Muscle of back (tissue), 13 donors: ENCODE data around the gene NUAK2. TPM values are rescaled to one million over a fixed set of nuclear protein-coding genes. Genes with fewer than 3 reads are reported as not detected.
A peak's percentile ranks its signal among the peaks of the same experiment; 100 is the strongest.
"Not testable (repeated sequence)": the region's sequence is repeated elsewhere in the genome, so short reads cannot be mapped to it uniquely, and the experiment has no call there.

Source experiments
- DNase-seq, 3 donors: peaks; one replicate each; pipeline versions ENCODE4 v3.0.0 to v3.0.0-alpha.2; 2013
- long read RNA-seq, 9 donors: transcript quantifications; one replicate each; lab custom pipeline, GENCODE V29; 2026
- polyA plus RNA-seq, 10 donors: library from polyadenylated mRNA; unstranded; fragments of 120-200 nt; gene quantifications; one replicate each; pipeline ENCODE4 v1.2.1, GENCODE V29; 2013; ENCODE audit not compliant: insufficient read length in 10 of 10

Gene NUAK2
- 1 to 10 TPM in 1 of 10 donors, under 1 TPM in 9; 0.28 to 1.2 (median 0.65) TPM for polyA plus RNA-seq
- long read RNA-seq, donor 1, result 0 reads
- long read RNA-seq, donor 2, result 0 reads
- long read RNA-seq, donor 3, result 0 reads
- long read RNA-seq, donor 4, result 0 reads
- long read RNA-seq, donor 5, partial matches to known transcripts, result 0 of 1 reads
- long read RNA-seq, donor 5, other reads (novel, unspliced or antisense), result 0 of 1 reads
- long read RNA-seq, donor 6, result 0 reads
- long read RNA-seq, donor 7, result 0 reads
- long read RNA-seq, donor 8, result 0 reads
- long read RNA-seq, donor 9, result 0 reads

DNA sequence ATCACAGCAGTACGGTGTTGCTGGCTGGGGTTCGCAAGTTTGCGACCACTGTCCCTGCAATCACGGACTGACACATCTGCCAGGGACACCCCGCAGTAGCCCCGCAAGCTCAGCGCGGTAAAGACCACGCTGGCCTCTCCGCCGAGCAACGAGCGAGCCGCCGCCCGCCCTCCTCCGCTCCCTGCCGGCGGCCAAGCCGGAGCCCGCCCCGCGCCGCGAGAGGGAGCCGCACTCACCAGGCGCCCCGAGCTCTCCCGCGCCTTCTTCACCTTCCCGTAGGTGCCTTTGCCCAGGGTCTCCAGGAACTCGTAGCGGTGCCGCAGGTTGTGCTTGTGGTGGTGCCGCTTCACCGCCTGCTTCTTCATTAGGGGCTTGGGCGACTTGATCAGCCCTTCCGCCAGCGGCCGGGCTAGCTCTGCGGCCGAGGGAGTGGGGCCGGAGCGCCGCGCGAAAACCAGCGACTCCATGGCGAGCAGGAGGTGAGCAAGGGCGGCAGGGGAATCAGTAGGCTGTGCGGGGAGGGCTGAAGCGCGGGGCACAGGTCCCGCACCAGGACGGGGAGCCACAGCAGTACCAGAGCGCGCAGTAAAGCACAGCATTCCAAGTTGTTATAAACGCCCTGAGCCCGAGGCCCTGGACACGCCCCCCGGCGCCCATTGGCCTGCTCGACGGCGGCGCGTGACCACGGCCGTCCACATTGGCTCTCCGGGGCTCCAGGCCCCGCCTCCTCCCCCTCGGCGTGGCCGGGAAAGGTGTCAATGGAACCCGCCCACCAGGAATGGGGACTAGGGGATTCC, at the start of gene NUAK2:
NUAK2 (minus strand) TSS at position 584 of the 797 bp plus-strand sequence; CDS start at position 467, 117 bp downstream.
- DNase-seq, result peak; percentile 83 to 91 (median 83)

DNA sequence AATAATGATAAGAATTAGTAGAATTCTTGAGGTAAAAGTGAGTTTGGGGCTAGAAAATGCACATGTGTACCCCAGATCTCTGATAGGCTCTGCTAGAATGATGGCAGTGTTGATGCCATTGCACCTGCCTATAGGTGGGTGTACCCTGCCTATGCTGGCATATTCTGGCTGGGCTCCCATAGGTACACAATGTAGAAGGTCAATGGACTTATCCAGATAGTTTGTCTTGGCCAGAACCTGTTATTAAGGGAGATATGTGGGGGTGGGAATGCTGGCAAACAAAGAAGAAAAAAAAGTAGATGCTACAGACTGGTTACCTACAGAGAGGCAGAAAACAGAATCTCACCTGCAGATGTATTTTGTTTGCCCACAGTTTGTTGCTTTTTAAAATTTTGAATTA, 49.2 kb upstream of the NUAK2 start:
- DNase-seq, result no peak

DNA sequence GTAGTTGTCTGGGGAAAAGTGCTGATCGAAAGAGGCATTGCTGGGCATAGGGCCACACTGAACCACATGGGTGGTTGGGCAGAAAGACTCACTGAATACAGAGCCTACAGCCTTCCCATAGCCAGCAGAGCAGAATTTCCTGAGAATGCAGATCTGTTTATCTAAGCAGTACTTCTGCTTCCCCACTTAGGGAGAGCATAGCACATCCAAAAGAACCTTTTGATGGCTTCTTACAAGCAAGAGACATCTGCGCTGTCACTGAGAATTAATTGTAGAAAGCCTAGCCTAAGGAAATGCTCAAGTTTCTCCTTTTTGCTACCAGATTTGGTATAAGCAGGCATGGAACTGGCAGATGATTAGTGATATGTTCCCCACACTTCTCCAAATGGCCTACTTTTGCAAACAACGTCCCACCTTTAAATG, 48.2 kb upstream of the NUAK2 start:
- DNase-seq, result no peak

GRCh38 chr1:205368478-205368877, 46.9 kb upstream of the NUAK2 start:
- DNase-seq, result no peak

GRCh38 chr1:205365945-205366463, 44.5 kb upstream of the NUAK2 start:
- DNase-seq, result no peak

GRCh38 chr1:205365086-205365485, 43.5 kb upstream of the NUAK2 start:
- DNase-seq, result not testable (repeated sequence)

DNA sequence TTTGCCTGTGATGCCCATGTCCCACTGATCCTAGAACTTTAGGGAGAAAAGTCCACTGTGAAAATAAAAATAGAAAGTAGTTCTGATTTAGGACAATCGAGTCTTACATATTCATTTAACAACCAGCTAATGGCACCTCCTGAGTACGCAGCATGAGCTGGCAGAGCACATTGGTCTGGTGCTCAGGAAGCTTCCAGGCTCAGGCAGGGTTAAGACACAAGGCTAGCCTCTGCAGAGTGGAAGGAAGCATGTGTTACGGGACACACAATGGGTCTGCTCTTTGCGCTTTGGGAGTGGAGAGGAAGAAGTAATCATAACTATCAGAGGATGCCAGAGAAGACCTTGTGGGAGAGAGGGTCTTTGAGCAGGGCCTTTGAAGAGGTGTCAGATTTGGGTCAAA, 39.3 kb upstream of the NUAK2 start:
- DNase-seq, result no peak

- DNase-seq, result peak in 2 of 3 donors; percentile 25 to 66
Measured at GRCh38 chr1:205359771-205360565, 38.4 kb upstream of the NUAK2 start.

GRCh38 chr1:205358579-205358978, 37.0 kb upstream of the NUAK2 start:
- no peak for DNase-seq

DNA sequence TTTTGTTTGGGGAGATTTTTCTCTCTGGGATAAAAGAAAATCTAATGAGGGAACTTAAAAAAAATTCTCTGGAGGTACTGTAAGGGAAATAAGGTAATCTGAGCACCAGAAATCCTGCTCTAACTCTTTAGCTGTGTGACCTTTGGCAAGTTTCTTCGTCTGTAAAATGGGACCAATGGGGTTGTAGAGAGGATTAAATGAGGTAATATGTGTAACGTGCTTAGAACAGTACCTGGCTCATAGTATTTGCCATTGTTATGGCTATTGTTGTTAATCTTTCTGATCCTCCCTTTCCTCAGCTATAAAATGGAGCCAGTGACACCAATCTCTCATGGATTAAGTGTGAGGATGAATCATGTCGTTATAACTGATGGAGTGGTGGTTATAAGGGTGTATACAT, 36.0 kb upstream of the NUAK2 start:
- no peak for DNase-seq

GRCh38 chr1:205356440-205357139, 35.0 kb upstream of the NUAK2 start, which contains the start of gene KLHDC8A:
Gene KLHDC8A, minus strand, starts transcription at chr1:205356922. Its CDS starts 13,318 bp downstream, at chr1:205343604.
- DNase-seq, result peak; percentile 40 to 94 (median 75)

DNA sequence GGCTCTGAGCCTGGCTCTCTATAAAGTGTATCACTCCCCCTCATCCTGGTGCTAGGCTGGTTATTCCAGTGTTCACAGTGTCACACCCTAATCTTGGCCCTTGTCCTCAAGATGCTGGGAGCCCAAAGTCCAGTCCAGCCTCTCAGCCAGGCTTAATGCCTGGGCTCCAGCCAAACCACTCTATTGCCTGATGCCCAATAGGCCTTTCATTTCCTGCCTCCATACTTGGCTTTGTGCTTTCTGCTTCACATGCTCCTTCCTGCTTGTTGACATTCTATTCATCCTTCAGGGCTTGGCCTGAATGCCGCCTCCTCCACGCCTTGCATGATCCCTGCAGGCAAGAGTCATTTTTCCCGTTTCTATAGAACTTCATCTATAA, 33.5 kb upstream of the NUAK2 start:
- DNase-seq, result no peak

GRCh38 chr1:205354259-205355074, 32.9 kb upstream of the NUAK2 start:
- DNase-seq, result peak; percentile 67 to 83 (median 68)

DNA sequence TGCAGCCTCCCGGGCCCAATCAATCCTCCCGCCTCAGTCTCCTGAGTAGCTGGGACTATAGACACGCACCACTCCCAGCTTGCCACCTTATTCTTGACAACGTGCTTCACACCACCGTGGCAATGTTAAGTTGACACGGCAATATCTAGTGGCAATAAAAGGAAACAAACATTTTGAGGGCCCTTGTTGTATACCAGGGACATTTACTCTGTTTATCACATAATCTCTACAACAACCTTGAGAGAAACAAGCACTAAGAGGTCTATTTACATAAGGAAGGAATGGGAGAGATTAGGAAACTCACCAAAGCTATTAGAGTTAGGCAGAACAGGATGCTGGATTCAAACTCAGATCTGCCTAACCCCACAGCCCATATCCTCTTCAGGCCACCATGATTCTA, 32.1 kb upstream of the NUAK2 start:
- DNase-seq, result no peak

- no peak for DNase-seq
Measured at GRCh38 chr1:205353191-205353590, 31.6 kb upstream of the NUAK2 start.

DNA sequence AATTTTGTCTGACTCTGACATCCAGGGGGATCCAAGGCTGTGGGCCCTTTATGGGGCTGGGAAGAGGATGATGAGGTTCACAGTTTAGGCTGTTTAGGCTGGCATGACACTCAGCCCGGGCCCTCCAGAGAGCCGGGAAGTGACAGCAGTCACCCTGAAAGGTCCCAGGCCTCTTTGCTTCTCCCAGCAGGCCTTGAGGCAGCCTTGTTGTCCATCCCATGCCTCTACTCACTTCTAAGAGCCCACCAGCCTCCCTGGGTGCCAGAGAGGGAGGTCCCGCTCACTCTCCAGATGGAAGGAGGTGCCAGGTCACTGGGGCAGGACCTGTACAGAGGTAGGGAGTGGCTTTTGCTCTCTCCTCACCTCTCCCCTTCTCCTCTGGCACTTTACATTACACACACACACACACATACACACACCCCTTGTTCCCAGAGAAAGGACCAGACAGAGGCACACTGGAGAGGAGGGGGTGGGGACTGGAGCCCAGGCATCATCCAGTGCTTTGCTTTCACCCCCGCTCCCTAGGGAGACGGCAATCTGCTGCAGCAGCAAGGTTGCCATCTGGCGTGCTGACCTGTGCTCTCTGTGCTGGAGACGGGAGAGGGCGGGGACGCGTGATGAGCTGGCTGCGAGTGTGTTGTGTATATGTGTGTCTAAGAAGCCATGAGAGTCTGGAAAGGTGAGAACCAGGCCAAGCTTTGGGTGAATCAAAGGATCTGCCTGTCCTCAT, 30.6 kb upstream of the NUAK2 start:
- DNase-seq, result no peak

GRCh38 chr1:205350691-205351141, 29.2 kb upstream of the NUAK2 start:
- DNase-seq, result no peak

DNA sequence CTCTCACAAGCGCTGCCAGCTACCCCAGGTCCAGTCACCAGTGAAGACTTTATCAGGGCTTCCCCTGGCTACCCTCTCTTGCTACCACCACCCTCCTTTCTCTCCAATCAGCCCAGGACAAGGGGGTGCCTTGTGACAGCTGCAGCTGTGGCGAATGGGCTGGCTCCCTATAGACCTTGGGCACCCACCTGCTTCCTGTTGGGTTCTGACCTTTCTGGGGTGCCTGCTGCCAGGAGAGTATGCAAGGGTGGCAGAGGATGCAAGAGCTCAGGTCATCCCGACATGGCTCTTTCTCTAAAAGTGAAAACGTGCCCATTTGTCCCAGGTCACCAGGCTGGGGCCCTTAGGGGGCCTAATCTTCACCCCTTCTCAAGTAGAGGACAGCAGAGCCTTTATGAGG, 28.6 kb upstream of the NUAK2 start:
- no peak for DNase-seq
